Breast epithelium (tissue), 4 donors: Measurements from ENCODE around the gene ARL4D. TPM values are rescaled to one million over a fixed set of nuclear protein-coding genes. Genes with fewer than 3 reads are reported as not detected.

Source experiments
- DNase-seq, 2 donors: peaks; one replicate each; pipeline ENCODE4 v3.0.0-alpha.2; 2019; ENCODE audit warnings: low spot score in 2 of 2
- H3K27ac ChIP-seq, 2 donors: fragments of 200-600 bp; sonication (generic) in 1 of 2; one replicate each; pipeline ENCODE4 v1.5.1; 2016 to 2019; ENCODE audit warnings: mild to moderate bottlenecking in 1 of 2
- H3K27me3 ChIP-seq, 2 donors: fragments of 200-600 bp; sonication (generic) in 1 of 2; one replicate each; pipeline versions ENCODE4 v1.5.1 to v1.6.0; 2017 to 2019; ENCODE audit warnings: control low read depth in 1 of 2, mild to moderate bottlenecking in 1 of 2
- H3K36me3 ChIP-seq: fragments of 200-600 bp; one replicate; pipeline ENCODE4 v1.5.1; 2019
- H3K4me1 ChIP-seq, 2 donors: fragments of 200-600 bp; sonication (generic); one replicate each; pipeline ENCODE4 v1.5.1; 2016 to 2019; ENCODE audit warnings: control low read depth in 1 of 2
- H3K4me3 ChIP-seq, 3 donors: fragments of 200-600 bp; sonication (generic); 1 replicate in 2 of 3; 2 replicates in 1 of 3; pipeline ENCODE4 v1.5.1; 2016 to 2019; ENCODE audit warnings: mild to moderate bottlenecking in 3 of 3, moderate library complexity in 2 of 3
- H3K9me3 ChIP-seq, 2 donors: fragments of 200-600 bp; sonication (generic) in 1 of 2; one replicate each; pipeline ENCODE4 v1.5.1; 2016 to 2019; ENCODE audit warnings: control low read depth in 1 of 2
- POLR2A ChIP-seq: fragments of 450-650 bp; IDR thresholded peaks from one replicate; pipeline ENCODE4 v1.6.1; 2016; ENCODE audit warnings: antibody characterized with exemption, mild to moderate bottlenecking, moderate library complexity
- POLR2AphosphoS5 ChIP-seq, 3 donors: sonication (generic); formaldehyde crosslinking; IDR thresholded peaks; one replicate each; pipeline ENCODE4 v1.6.1; 2017; ENCODE audit warnings: antibody characterized with exemption in 3 of 3
- intact Hi-C: fragments of 100-400 bp; cut with DNase I; formaldehyde crosslinking; loops from one replicate; pipeline ENCODE4 v1.15.1; 2023; ENCODE audit warnings: low total_unique reads
- total RNA-seq, 3 donors: library from RNA; depleted of rRNA; stranded (reverse); fragments of >200 nt; gene quantifications; one replicate each; pipeline ENCODE4 v1.1.0, GENCODE V29; 2016
- TF ChIP-seq, protein P1 (sequence below), 3 donors: fragments of 450-650 bp; IDR thresholded peaks; one replicate each; pipeline ENCODE4 v1.5.1; 2016 to 2017; ENCODE audit warnings: antibody characterized with exemption in 3 of 3, mild to moderate bottlenecking in 3 of 3, moderate library complexity in 3 of 3

Gene ARL4D
- total RNA-seq, 3 donors from 2014 or later: 6.1 to 15.4 (median 7.2) TPM

DNA sequence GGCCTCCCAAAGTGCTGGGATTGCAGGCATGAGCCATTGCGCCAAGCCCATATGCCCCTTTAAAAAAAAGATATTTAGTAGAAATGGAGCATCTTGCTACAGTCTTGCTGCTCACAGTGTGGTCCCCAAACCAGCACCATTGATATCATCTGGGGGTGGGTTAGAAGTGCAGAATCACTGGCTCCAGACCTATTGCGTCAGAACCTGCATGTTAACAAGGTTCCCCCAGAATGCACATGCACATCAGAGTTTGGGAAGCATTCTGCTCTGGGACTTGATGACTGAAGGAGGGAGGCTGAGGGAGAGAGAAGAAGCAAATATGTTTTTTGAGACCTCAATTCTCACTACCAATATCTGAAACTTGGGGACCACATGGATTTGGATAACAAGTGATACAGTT lies 16.0 kb upstream of the ARL4D start:
- no peak for DNase-seq
- TF ChIP-seq POLR2AphosphoS5 (IDR thresholded peaks at IDR 0.05): no peak
- TF ChIP-seq POLR2A: no peak
- TF ChIP-seq, protein P1, sequence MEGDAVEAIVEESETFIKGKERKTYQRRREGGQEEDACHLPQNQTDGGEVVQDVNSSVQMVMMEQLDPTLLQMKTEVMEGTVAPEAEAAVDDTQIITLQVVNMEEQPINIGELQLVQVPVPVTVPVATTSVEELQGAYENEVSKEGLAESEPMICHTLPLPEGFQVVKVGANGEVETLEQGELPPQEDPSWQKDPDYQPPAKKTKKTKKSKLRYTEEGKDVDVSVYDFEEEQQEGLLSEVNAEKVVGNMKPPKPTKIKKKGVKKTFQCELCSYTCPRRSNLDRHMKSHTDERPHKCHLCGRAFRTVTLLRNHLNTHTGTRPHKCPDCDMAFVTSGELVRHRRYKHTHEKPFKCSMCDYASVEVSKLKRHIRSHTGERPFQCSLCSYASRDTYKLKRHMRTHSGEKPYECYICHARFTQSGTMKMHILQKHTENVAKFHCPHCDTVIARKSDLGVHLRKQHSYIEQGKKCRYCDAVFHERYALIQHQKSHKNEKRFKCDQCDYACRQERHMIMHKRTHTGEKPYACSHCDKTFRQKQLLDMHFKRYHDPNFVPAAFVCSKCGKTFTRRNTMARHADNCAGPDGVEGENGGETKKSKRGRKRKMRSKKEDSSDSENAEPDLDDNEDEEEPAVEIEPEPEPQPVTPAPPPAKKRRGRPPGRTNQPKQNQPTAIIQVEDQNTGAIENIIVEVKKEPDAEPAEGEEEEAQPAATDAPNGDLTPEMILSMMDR (IDR thresholded peaks at IDR 0.05): no peak
- intact Hi-C loops: no loop called here

DNA sequence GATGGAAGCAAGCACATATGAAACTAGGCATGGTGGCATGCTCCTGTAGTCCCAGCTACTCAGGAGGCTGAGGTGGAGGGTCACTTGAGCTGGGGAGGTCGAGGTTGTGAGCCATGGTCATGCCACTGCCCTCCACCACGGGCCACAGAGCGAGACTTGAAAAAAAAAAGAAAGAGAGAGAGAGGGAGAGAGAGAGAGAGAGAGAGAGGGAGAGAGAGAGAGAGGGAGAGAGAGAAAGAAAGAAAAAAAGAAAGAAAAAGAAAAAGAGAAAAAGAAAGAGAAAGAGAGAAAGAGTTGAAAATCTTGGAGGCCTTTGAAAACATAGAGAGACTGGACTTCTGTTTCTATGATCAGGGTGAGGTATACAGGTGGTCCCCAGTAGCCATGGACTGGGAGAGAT lies 15.4 kb upstream of the ARL4D start:
- no peak for TF ChIP-seq POLR2A
- TF ChIP-seq, protein P1 (IDR thresholded peaks at IDR 0.05): no peak
- no peak for DNase-seq
- Histone ChIP-seq H3K9me3 (no peaks in the 10 kb centered on the region), H3K4me3 (no peak overlapping the region), H3K36me3 (no peaks in the 10 kb centered on the region), H3K27me3 (no peaks in the 10 kb centered on the region), H3K27ac (no peak overlapping the region), H3K4me1 (no peaks in the 10 kb centered on the region)
- intact Hi-C loops: no loop called here

More for the DNA sequence above, 16.0 kb upstream of the ARL4D start:
- Histone ChIP-seq H3K36me3 (no peaks in the 10 kb centered on the region), H3K4me3 (no peak overlapping the region), H3K27ac (no peak overlapping the region), H3K9me3 (no peaks in the 10 kb centered on the region), H3K27me3 (no peaks in the 10 kb centered on the region), H3K4me1 (no peaks in the 10 kb centered on the region)

DNA sequence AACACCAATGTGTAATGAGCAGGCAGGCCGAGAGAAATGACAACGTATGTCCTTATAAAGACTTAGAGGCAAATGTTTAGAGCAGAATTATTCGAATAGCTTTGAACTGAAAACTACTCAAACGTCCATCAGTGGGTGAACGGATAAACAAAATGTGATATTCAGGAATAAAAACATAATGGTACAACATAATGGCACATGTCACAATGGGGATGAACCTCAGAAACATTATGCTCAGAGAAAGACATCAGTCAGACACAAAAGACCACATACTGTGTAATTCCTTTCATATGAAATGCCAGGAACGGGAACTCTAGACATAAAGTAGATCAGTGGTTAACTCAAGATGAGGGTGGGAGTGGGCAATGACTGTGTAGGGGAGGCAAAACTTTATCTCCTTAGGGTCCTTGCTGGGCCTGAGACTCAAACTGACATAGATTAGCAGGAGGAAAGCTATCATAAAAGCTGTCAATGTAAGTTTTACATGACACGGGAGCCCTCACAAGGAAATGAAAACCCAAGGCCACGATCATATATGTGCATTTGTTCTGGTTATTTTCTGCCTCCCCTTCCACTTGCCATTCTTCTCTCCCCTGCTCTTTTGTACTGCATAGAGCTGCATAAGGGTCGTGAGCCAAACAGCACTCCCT lies 14.8 kb upstream of the ARL4D start:
- H3K27me3 ChIP-seq: no peaks in the 10 kb centered on the region
- intact Hi-C loops: no loop called here
- no peaks in the 10 kb centered on the region for H3K36me3 ChIP-seq
- TF ChIP-seq POLR2A (no peak), POLR2AphosphoS5 (IDR thresholded peaks at IDR 0.05) (no peak)
- TF ChIP-seq, protein P1 (IDR thresholded peaks at IDR 0.05): no peak
- H3K4me3 ChIP-seq: no peak overlapping the region
- H3K27ac ChIP-seq: no peak overlapping the region
- H3K4me1 ChIP-seq: no peaks in the 10 kb centered on the region
- no peaks in the 10 kb centered on the region for H3K9me3 ChIP-seq
- DNase-seq: no peak

DNA sequence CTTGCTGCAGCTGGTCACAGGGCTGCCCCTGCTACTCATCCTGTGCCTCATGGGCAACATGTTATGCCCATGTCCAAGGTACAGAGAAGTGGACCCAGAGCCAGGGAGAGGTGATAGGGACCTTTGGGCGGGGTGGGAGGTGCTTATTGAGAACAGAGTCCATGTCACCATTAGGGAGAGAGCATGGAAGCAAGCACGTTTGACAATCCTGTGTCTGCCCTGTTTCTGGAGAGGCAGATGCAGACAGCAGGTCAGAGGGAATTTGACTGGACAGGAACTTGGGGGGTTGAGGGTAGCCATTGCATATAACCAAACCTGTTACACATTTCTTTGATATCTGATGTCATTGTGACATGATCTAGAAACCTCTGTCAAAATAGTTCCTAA lies 14.3 kb upstream of the ARL4D start:
- peaks cover 0 to under 1% of the 10 kb centered on the region in 2 donors for H3K4me1 ChIP-seq
- H3K4me3 ChIP-seq: no peak overlapping the region
- no peak for TF ChIP-seq POLR2AphosphoS5 (IDR thresholded peaks at IDR 0.05)
- TF ChIP-seq POLR2A: no peak
- TF ChIP-seq, protein P1 (IDR thresholded peaks at IDR 0.05): no peak
- intact Hi-C loops: no loop called here
- no peak overlapping the region for H3K27ac ChIP-seq
- H3K27me3 ChIP-seq: no peaks in the 10 kb centered on the region
- no peaks in the 10 kb centered on the region for H3K36me3 ChIP-seq
- no peaks in the 10 kb centered on the region for H3K9me3 ChIP-seq
- DNase-seq: no peak

DNA sequence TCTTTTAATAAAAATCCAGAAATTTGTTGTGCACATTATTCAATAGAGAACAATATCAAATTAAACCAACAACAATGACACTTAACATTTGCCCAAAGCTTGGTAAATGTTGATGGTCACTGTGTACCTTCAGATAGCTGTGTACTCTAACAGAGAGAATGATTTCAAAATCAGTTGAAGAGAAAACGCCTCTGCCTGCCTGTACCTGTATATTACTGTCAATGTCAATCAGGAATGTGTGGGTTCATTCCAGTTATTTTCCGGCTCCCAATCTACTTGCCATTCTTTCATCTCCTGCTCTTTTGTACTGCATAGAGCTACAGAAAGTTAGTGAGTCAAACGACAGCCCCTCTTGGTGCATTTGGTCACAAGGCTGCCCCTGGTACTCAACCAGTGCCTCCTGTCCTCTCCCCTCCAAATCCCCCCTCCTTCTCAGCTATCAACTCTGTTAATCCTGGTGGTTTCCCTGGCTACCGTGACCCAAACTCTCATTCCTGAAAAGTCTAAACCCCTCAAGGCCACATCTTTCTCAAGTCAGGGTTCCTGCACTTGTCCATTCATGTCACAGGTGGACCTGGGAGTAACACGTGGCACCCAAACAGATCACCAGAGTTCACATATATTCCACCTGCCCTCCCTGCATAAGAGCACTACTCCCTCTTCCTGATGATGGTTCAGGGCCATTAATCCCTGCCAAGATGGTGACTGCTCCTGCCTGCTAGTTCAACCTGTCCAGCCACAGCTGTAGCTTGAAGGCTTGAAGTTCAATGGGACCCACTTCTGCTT lies 13.6 kb upstream of the ARL4D start:
- Histone ChIP-seq H3K9me3 (no peaks in the 10 kb centered on the region), H3K4me1 (peaks cover 0 to 6% of the 10 kb centered on the region in 2 donors), H3K4me3 (no peak overlapping the region), H3K27ac (no peak overlapping the region), H3K27me3 (no peaks in the 10 kb centered on the region), H3K36me3 (no peaks in the 10 kb centered on the region)
- no peak for DNase-seq
- TF ChIP-seq POLR2AphosphoS5 (IDR thresholded peaks at IDR 0.05): no peak
- TF ChIP-seq, protein P1 (IDR thresholded peaks at IDR 0.05): no peak
- TF ChIP-seq POLR2A: no peak
- intact Hi-C loops: no loop called here
